ENCODE measurements around the gene PDE1C. TPM values are rescaled to one million over a fixed set of nuclear protein-coding genes. Genes with fewer than 3 reads are reported as not detected.

PDE1C gene
- total RNA-seq, 4 donors from 2014 or later = 0.19 to 14.5 (median 2.9) TPM

- Histone ChIP-seq H3K4me3 (no peak overlapping the region), H3K4me1 (no peaks in the 10 kb centered on the region), H3K27ac (no peak overlapping the region), H3K27me3 (no peaks in the 10 kb centered on the region), H3K36me3 (no peaks in the 10 kb centered on the region), H3K9me3 (no peaks in the 10 kb centered on the region)
- intact Hi-C loops (cut with DNase I) = no loop called here
- TF ChIP-seq POLR2A (IDR thresholded peaks at IDR 0.05) = no peak
- no peak for TF ChIP-seq CTCF (IDR thresholded peaks at IDR 0.05)
- DNase-seq = no peak
These were observed 241.7 kb downstream of the PDE1C start for GRCh38 chr7:31828520-31828919.

GRCh38 chr7:31825576-31825975 is 244.6 kb downstream of the PDE1C start:
- no peaks in the 10 kb centered on the region for H3K36me3 ChIP-seq
- no peak overlapping the region for H3K4me3 ChIP-seq
- no peaks in the 10 kb centered on the region for H3K4me1 ChIP-seq
- H3K9me3 ChIP-seq = no peaks in the 10 kb centered on the region
- intact Hi-C loops (cut with DNase I) = no loop called here
- H3K27me3 ChIP-seq = no peaks in the 10 kb centered on the region
- no peak for TF ChIP-seq CTCF (IDR thresholded peaks at IDR 0.05)
- no peak for TF ChIP-seq POLR2A (IDR thresholded peaks at IDR 0.05)
- H3K27ac ChIP-seq = no peak overlapping the region
- DNase-seq = no peak

- no peak for DNase-seq
- 83 to 86% methylated on average over 5 of the region's 5 CpGs for WGBS, 2 donors
- Histone ChIP-seq H3K4me1 (no peaks in the 10 kb centered on the region), H3K9me3 (no peaks in the 10 kb centered on the region), H3K4me3 (no peak overlapping the region), H3K36me3 (no peaks in the 10 kb centered on the region), H3K27me3 (no peaks in the 10 kb centered on the region), H3K27ac (no peak overlapping the region)
- TF ChIP-seq POLR2A (IDR thresholded peaks at IDR 0.05) = no peak
- no peak for TF ChIP-seq CTCF (IDR thresholded peaks at IDR 0.05)
- intact Hi-C loops (cut with DNase I) = no loop called here
These were observed 251.2 kb downstream of the PDE1C start for GRCh38 chr7:31819031-31819430.

GRCh38 chr7:31816810-31817209 is 253.4 kb downstream of the PDE1C start:
- 57 to 65% methylated on average over 4 to 5 of the region's 5 CpGs for WGBS, 2 donors
- DNase-seq = no peak
- intact Hi-C loops (cut with DNase I) = no loop called here
- TF ChIP-seq POLR2A (IDR thresholded peaks at IDR 0.05) (no peak), CTCF (IDR thresholded peaks at IDR 0.05) (no peak)
- no peak overlapping the region for H3K4me3 ChIP-seq
- H3K27me3 ChIP-seq = no peaks in the 10 kb centered on the region
- H3K9me3 ChIP-seq = no peaks in the 10 kb centered on the region
- no peak overlapping the region for H3K27ac ChIP-seq
- no peaks in the 10 kb centered on the region for H3K36me3 ChIP-seq
- no peaks in the 10 kb centered on the region for H3K4me1 ChIP-seq

GRCh38 chr7:31815796-31816195 is 254.4 kb downstream of the PDE1C start:
- no peaks in the 10 kb centered on the region for H3K4me1 ChIP-seq
- no peak overlapping the region for H3K27ac ChIP-seq
- H3K36me3 ChIP-seq = no peaks in the 10 kb centered on the region
- intact Hi-C loops (cut with DNase I) = no loop called here
- H3K4me3 ChIP-seq = no peak overlapping the region
- TF ChIP-seq CTCF (IDR thresholded peaks at IDR 0.05) (no peak), POLR2A (IDR thresholded peaks at IDR 0.05) (no peak)
- no peaks in the 10 kb centered on the region for H3K9me3 ChIP-seq
- DNase-seq = no peak
- H3K27me3 ChIP-seq = no peaks in the 10 kb centered on the region
- 75 to 81% methylated on average over 9 of the region's 9 CpGs for whole genome bisulfite sequencing, 2 donors
